Mammary microvascular endothelial cell (primary cell): ENCODE measurements around the gene KRTAP3-1. TPM values are rescaled to one million over a fixed set of nuclear protein-coding genes. Genes with fewer than 3 reads are reported as not detected.

ENCODE experiments used
- total RNA-seq: library from RNA; depleted of rRNA; stranded (reverse); fragments of >200 nt; gene quantifications from 2 replicates; pipeline ENCODE4 v1.2.3, GENCODE V29; 2015

Gene KRTAP3-1
- not detected in 2 replicates for total RNA-seq

DNA sequence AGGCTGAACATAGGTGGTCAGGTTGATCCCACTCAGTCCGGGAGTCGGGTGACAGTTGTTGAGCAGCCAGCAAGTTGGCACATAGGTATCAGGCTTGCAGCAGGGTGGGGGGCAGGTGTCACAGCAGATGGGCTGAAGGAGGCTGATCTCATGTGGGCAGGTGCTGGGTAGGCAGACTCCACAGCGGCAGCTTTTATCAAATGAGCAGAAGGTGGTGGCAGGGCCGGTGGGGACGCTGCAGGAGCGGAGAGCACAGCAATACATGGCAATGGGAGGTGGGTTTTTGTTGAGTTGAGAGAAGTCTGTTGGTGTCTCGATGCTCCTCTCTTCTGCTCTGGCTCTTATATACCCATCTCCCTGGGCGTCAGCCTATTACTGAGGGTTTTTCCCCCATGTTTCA lies at the start of gene KRTAP3-1:
Gene KRTAP3-1, minus strand, starts transcription at position 318 of the 400 bp plus-strand sequence. Its CDS starts 54 bp downstream, at position 264.

GRCh38 chr17:41055130-41055529 lies 46.2 kb upstream of the KRTAP3-1 start, which contains the start of gene KRTAP2-2:
TSS of gene KRTAP2-2 (minus strand) at chr17:41055230. CDS start at chr17:41055211, 19 bp downstream.

GRCh38 chr17:41046735-41047465 lies 38.0 kb upstream of the KRTAP3-1 start, which contains the start of gene KRTAP2-1:
TSS of gene KRTAP2-1 (minus strand) at chr17:41047316. CDS start at chr17:41047267, 49 bp downstream.

GRCh38 chr17:41040783-41041571 lies 32.0 kb upstream of the KRTAP3-1 start, which contains the start of gene KRTAP1-1:
TSS of gene KRTAP1-1 (minus strand) at chr17:41041450. CDS start at chr17:41041397, 53 bp downstream.

GRCh38 chr17:41034346-41034935 lies 25.5 kb upstream of the KRTAP3-1 start, which contains the start of gene KRTAP1-3:
TSS of gene KRTAP1-3 (minus strand) at chr17:41034874. CDS start at chr17:41034821, 53 bp downstream.

DNA sequence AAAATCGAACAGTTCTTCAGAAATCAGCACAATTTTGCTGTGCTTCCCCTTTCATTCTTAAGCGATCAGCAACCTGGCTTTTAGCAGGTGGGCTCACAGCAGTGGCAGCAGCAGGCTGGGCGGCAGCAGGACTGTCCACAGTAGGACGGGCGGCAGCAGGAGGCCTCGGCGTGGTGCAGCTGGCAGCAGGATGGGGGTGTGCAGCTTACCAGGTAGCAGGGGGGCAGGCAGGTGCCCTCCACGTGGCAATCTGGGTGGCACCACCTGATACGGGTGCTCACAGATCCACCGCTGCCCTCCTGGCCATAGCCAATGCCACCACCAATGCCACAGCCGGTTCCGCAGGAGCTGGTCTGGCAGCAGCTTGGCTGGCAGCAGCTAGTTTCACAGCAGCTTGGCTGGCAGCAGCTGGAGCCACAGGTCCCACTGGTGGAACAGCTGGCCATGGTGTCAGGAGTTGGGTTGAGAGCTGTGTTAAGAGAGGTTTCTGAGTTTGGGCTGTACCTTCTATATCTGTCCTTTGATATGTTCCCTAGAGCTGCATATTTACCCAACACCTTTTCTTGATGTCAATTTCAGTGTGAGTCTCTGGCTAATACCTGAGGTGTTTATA lies 20.8 kb upstream of the KRTAP3-1 start, which contains the start of gene KRTAP1-4:
Gene KRTAP1-4, minus strand, starts transcription at position 563 of the 613 bp plus-strand sequence. Its CDS starts 117 bp downstream, at position 446.

DNA sequence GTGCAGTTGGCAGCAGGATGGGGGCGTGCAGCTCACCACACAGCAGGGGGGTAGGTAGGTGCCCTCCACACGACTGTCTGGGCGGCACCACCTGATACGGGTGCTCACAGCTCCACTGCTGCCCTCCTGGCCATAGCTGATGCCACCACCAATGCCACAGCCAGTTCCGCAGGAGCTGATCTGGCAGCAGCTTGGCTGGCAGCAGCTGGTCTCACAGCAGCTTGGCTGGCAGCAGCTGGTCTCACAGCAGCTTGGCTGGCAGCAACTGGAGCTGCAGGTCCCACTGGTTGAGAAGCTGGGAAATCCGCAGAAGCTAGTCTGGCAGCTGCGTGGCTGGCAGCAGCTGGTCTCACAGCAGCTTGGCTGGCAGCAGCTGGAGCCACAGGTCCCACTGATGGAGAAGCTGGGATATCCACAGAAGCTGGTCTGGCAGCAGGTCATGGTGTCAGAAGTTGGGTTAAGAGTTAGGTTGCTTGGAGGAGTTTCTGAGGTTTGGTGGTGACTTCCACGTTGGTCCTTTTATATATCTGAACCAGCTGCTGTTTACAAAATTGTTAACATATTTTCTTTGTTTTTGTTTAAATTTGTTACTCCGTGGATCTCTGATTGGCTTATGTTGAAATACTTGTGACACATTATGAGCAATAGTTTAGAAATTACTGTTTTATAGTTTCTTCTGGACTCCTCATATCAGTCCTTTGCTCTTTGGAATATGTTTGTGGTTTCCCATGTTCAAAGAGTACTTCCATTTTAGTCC lies 18.0 kb upstream of the KRTAP3-1 start, which contains the start of gene KRTAP1-5:
Gene KRTAP1-5, minus strand, starts transcription at position 494 of the 757 bp plus-strand sequence. Its CDS starts 53 bp downstream, at position 441.

DNA sequence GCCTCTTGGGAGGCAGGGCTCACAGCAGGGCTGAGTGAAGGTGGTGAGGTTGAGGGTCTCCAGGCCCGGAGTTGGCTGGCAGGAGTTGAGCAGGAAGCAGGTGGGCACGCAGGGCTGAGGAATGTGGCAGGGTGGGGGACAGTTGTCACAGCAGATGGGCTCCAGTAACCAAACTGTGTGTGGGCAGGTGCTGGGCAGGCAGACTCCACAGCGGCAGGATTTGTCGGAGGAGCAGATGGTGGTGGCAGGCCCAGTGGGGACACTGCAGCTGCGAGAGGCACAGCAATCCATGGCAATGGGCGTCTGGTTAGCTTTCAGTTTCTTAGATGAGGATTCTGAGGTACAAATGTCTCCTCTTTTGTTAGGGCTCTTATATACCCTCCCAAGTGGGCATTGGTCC lies 9.4 kb downstream of the KRTAP3-1 start, which contains the start of gene KRTAP3-2:
Gene KRTAP3-2, minus strand, starts transcription at position 344 of the 400 bp plus-strand sequence. Its CDS starts 53 bp downstream, at position 291.

GRCh38 chr17:40993839-40994238 lies 15.1 kb downstream of the KRTAP3-1 start, which contains the start of gene KRTAP3-3:
TSS of gene KRTAP3-3 (minus strand) at chr17:40994164. CDS start at chr17:40994097, 67 bp downstream.

GRCh38 chr17:40984226-40984625 lies 24.7 kb downstream of the KRTAP3-1 start, which contains the start of gene KRT40:
TSS of gene KRT40 (minus strand) at chr17:40984326. CDS start at chr17:40984273, 53 bp downstream.

DNA sequence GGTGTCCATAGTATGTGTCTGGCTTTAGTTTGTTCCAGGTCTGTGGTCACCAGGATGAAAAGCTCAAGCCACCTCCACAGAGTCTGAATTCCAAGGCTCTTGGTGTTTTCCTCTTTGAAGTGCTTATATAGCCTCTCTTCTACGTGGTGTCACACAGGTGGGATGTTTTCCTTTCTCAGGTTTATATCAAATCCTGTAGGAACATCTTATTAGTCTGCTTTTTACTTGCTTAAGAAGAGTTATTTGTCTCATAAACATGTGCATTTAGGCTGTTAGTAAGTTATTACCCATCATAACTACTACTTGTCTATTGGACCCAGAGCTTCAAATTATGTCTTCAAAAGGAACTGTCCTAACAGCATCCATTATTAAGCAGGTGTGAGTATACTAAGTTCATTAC lies 42.1 kb downstream of the KRTAP3-1 start, which contains the start of gene KRT39:
Gene KRT39, minus strand, starts transcription at position 101 of the 400 bp plus-strand sequence. Its CDS starts 92 bp downstream, at position 9.

Other genes with a start within 250 kb of the KRTAP3-1 start
- gene KRT26, start 236.9 kb downstream of the KRTAP3-1 start, total RNA-seq, result not detected in 2 replicates
- not detected in 2 replicates for gene KRT27, start 226.6 kb downstream of the KRTAP3-1 start, total RNA-seq
- not detected in 2 replicates for gene KRT28, start 209.2 kb downstream of the KRTAP3-1 start, total RNA-seq
- 21.9 and 23.3 TPM in 2 replicates for gene KRT10, start 186.5 kb downstream of the KRTAP3-1 start, total RNA-seq
- gene KRT12, start 141.9 kb downstream of the KRTAP3-1 start, total RNA-seq, result not detected in 2 replicates
- gene KRT20, start 123.9 kb downstream of the KRTAP3-1 start, total RNA-seq, result not detected in 2 replicates
- gene KRT23, start 71.5 kb downstream of the KRTAP3-1 start, total RNA-seq, result not detected in 2 replicates
- gene KRT39, start 42.2 kb downstream of the KRTAP3-1 start, total RNA-seq, result not detected in 2 replicates
- gene KRT40, start 24.8 kb downstream of the KRTAP3-1 start, total RNA-seq, result not detected in 2 replicates
- gene KRTAP3-3, start 15.0 kb downstream of the KRTAP3-1 start, total RNA-seq, result not detected in 2 replicates
- not detected in 2 replicates for gene KRTAP3-2, start 9.2 kb downstream of the KRTAP3-1 start, total RNA-seq
- gene KRTAP1-5, start 18.1 kb upstream of the KRTAP3-1 start, total RNA-seq, result not detected in 2 replicates
- gene KRTAP1-4, start 21.1 kb upstream of the KRTAP3-1 start, total RNA-seq, result not detected in 2 replicates
- gene KRTAP1-3, start 25.7 kb upstream of the KRTAP3-1 start, total RNA-seq, result not detected in 2 replicates
- gene KRTAP1-1, start 32.3 kb upstream of the KRTAP3-1 start, total RNA-seq, result not detected in 2 replicates
- not detected in 2 replicates for gene KRTAP2-1, start 38.2 kb upstream of the KRTAP3-1 start, total RNA-seq
- not detected in 2 replicates for gene KRTAP2-2, start 46.1 kb upstream of the KRTAP3-1 start, total RNA-seq
- gene KRTAP2-3, start 51.0 kb upstream of the KRTAP3-1 start, total RNA-seq, result not detected in 2 replicates
- not detected in 2 replicates for gene KRTAP2-4, start 56.8 kb upstream of the KRTAP3-1 start, total RNA-seq
- gene KRTAP4-7, start 75.0 kb upstream of the KRTAP3-1 start, total RNA-seq, result not detected in 2 replicates
- not detected in 2 replicates for gene KRTAP4-8, start 89.0 kb upstream of the KRTAP3-1 start, total RNA-seq
- not detected in 2 replicates for gene KRTAP4-16, start 93.1 kb upstream of the KRTAP3-1 start, total RNA-seq
- gene KRTAP4-9, start 96.3 kb upstream of the KRTAP3-1 start, total RNA-seq, result not detected in 2 replicates
- not detected in 2 replicates for gene KRTAP4-11, start 109.2 kb upstream of the KRTAP3-1 start, total RNA-seq
- not detected in 2 replicates for gene KRTAP4-12, start 115.1 kb upstream of the KRTAP3-1 start, total RNA-seq
- gene KRTAP4-6, start 131.4 kb upstream of the KRTAP3-1 start, total RNA-seq, result not detected in 2 replicates
- not detected in 2 replicates for gene KRTAP4-5, start 140.7 kb upstream of the KRTAP3-1 start, total RNA-seq
- not detected in 2 replicates for gene KRTAP4-4, start 151.6 kb upstream of the KRTAP3-1 start, total RNA-seq
- gene KRTAP4-3, start 159.1 kb upstream of the KRTAP3-1 start, total RNA-seq, result not detected in 2 replicates
- not detected in 2 replicates for gene KRTAP4-2, start 169.1 kb upstream of the KRTAP3-1 start, total RNA-seq
- gene KRTAP4-1, start 175.8 kb upstream of the KRTAP3-1 start, total RNA-seq, result not detected in 2 replicates
- not detected in 2 replicates for gene KRTAP9-1, start 180.8 kb upstream of the KRTAP3-1 start, total RNA-seq
- gene KRTAP9-2, start 217.5 kb upstream of the KRTAP3-1 start, total RNA-seq, result not detected in 2 replicates
- not detected in 2 replicates for gene KRTAP9-3, start 223.3 kb upstream of the KRTAP3-1 start, total RNA-seq
- gene KRTAP9-8, start 228.9 kb upstream of the KRTAP3-1 start, total RNA-seq, result not detected in 2 replicates
- not detected in 2 replicates for gene KRTAP9-4, start 240.6 kb upstream of the KRTAP3-1 start, total RNA-seq
- not detected in 2 replicates for gene KRTAP9-9, start 246.3 kb upstream of the KRTAP3-1 start, total RNA-seq